ENCODE results near the gene PLEKHJ1.

DNA sequence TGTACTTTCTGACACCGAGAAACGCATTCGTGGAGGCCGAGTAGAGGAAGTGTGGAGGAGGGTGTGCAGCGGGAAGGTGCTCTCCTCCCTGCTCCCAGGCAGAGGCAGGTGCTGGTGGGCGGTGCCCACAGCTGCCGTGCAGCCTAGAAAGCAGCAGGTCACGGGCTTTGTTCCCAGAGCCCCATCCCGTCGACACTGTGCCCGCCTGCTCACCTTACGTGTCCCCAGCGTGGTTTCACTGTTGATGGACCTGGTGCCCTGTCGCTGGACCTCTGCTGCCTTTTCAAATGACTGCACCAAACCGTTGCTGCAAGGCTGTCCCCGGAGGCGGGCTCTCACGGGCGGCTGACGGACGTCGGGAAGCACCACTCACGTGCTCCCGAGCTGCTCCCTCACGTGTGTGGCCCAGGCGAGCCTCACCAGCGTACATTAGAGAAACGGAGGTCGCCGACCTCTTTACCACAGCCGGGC, 20.8 kb downstream of the PLEKHJ1 start:
- TF ChIP-seq, protein P1, sequence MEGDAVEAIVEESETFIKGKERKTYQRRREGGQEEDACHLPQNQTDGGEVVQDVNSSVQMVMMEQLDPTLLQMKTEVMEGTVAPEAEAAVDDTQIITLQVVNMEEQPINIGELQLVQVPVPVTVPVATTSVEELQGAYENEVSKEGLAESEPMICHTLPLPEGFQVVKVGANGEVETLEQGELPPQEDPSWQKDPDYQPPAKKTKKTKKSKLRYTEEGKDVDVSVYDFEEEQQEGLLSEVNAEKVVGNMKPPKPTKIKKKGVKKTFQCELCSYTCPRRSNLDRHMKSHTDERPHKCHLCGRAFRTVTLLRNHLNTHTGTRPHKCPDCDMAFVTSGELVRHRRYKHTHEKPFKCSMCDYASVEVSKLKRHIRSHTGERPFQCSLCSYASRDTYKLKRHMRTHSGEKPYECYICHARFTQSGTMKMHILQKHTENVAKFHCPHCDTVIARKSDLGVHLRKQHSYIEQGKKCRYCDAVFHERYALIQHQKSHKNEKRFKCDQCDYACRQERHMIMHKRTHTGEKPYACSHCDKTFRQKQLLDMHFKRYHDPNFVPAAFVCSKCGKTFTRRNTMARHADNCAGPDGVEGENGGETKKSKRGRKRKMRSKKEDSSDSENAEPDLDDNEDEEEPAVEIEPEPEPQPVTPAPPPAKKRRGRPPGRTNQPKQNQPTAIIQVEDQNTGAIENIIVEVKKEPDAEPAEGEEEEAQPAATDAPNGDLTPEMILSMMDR (IDR thresholded peaks at IDR 0.05), result no peak
- TF ChIP-seq POLR2A (IDR thresholded peaks at IDR 0.05), result no peak
